Measurements from ENCODE around the gene MAGI2.

DNA sequence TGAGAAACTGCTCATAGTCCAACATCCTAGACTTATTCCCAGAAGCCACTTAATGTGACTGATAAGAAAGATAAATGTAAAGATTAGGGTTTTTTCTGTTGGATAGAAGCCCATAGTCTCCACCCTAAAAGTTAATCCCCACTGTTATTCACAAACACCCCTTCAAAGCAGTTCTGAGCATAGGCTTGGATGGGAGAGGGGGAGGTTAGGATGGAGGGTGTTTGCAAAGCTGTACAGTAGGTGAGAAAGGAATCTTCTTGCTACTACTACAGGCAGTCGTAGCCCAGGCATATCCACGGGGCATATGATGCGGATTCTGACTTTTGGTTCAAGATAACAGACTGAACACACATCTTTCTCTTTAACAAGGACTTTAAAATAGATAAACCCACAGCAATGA, 1119.0 kb downstream of the MAGI2 start:
- TF ChIP-seq PATZ1 (CRISPR knock-in tag; IDR thresholded peaks at IDR 0.05; ENCODE audit: borderline replicate concordance): no peak
- no peak for TF ChIP-seq PPARA (CRISPR knock-in tag; IDR thresholded peaks at IDR 0.05; ENCODE audit: borderline replicate concordance)
- TF ChIP-seq ZFP3 (CRISPR knock-in tag; IDR thresholded peaks at IDR 0.05): no peak
- TF ChIP-seq, protein P1, sequence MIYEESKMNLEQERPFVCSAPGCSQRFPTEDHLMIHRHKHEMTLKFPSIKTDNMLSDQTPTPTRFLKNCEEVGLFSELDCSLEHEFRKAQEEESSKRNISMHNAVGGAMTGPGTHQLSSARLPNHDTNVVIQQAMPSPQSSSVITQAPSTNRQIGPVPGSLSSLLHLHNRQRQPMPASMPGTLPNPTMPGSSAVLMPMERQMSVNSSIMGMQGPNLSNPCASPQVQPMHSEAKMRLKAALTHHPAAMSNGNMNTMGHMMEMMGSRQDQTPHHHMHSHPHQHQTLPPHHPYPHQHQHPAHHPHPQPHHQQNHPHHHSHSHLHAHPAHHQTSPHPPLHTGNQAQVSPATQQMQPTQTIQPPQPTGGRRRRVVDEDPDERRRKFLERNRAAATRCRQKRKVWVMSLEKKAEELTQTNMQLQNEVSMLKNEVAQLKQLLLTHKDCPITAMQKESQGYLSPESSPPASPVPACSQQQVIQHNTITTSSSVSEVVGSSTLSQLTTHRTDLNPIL (CRISPR knock-in tag; IDR thresholded peaks at IDR 0.05; ENCODE audit: low read depth): no peak
- no peak for TF ChIP-seq SNAI2 (CRISPR knock-in tag; IDR thresholded peaks at IDR 0.05)
- no peak for TF ChIP-seq ZFP30 (CRISPR knock-in tag; IDR thresholded peaks at IDR 0.05)
- no peak for TF ChIP-seq ZNF70 (CRISPR knock-in tag; IDR thresholded peaks at IDR 0.05)
- no peak for TF ChIP-seq BACH2 (CRISPR knock-in tag; IDR thresholded peaks at IDR 0.05; ENCODE audit: borderline replicate concordance)
- TF ChIP-seq ZNF565 (CRISPR knock-in tag; conservative IDR thresholded peaks at IDR 0.05; ENCODE audit: low read depth): no peak
- TF ChIP-seq, protein P2, sequence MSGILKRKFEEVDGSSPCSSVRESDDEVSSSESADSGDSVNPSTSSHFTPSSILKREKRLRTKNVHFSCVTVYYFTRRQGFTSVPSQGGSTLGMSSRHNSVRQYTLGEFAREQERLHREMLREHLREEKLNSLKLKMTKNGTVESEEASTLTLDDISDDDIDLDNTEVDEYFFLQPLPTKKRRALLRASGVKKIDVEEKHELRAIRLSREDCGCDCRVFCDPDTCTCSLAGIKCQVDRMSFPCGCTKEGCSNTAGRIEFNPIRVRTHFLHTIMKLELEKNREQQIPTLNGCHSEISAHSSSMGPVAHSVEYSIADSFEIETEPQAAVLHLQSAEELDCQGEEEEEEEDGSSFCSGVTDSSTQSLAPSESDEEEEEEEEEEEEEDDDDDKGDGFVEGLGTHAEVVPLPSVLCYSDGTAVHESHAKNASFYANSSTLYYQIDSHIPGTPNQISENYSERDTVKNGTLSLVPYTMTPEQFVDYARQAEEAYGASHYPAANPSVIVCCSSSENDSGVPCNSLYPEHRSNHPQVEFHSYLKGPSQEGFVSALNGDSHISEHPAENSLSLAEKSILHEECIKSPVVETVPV (CRISPR knock-in tag; IDR thresholded peaks at IDR 0.05): no peak
- TF ChIP-seq RARB (CRISPR knock-in tag; IDR thresholded peaks at IDR 0.05): no peak
- TF ChIP-seq, protein P3, sequence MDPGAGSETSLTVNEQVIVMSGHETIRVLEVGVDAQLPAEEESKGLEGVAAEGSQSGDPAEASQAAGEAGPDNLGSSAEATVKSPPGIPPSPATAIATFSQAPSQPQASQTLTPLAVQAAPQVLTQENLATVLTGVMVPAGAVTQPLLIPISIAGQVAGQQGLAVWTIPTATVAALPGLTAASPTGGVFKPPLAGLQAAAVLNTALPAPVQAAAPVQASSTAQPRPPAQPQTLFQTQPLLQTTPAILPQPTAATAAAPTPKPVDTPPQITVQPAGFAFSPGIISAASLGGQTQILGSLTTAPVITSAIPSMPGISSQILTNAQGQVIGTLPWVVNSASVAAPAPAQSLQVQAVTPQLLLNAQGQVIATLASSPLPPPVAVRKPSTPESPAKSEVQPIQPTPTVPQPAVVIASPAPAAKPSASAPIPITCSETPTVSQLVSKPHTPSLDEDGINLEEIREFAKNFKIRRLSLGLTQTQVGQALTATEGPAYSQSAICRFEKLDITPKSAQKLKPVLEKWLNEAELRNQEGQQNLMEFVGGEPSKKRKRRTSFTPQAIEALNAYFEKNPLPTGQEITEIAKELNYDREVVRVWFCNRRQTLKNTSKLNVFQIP (CRISPR knock-in tag; IDR thresholded peaks at IDR 0.05; ENCODE audit: borderline replicate concordance, low read depth): no peak
- no peak for TF ChIP-seq CSDC2 (CRISPR knock-in tag; IDR thresholded peaks at IDR 0.05)

Measured in SK-N-SH treated with all-trans-retinoic acid at 6 μM for 48 hours (cell line).